Activated CD4-positive, alpha-beta T cell treated with anti-CD3 and anti-CD28 coated beads for 1 hour (primary cell): Measurements from ENCODE around the gene SPATA7.
"Not testable (repeated sequence)": the region's sequence is repeated elsewhere in the genome, so short reads cannot be mapped to it uniquely, and the experiment has no call there.

Experiments
- DNase-seq: peaks from one replicate; pipeline ENCODE4 v3.0.0-alpha.2; 2020

The SPATA7 gene, protein sequence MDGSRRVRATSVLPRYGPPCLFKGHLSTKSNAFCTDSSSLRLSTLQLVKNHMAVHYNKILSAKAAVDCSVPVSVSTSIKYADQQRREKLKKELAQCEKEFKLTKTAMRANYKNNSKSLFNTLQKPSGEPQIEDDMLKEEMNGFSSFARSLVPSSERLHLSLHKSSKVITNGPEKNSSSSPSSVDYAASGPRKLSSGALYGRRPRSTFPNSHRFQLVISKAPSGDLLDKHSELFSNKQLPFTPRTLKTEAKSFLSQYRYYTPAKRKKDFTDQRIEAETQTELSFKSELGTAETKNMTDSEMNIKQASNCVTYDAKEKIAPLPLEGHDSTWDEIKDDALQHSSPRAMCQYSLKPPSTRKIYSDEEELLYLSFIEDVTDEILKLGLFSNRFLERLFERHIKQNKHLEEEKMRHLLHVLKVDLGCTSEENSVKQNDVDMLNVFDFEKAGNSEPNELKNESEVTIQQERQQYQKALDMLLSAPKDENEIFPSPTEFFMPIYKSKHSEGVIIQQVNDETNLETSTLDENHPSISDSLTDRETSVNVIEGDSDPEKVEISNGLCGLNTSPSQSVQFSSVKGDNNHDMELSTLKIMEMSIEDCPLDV

DNA sequence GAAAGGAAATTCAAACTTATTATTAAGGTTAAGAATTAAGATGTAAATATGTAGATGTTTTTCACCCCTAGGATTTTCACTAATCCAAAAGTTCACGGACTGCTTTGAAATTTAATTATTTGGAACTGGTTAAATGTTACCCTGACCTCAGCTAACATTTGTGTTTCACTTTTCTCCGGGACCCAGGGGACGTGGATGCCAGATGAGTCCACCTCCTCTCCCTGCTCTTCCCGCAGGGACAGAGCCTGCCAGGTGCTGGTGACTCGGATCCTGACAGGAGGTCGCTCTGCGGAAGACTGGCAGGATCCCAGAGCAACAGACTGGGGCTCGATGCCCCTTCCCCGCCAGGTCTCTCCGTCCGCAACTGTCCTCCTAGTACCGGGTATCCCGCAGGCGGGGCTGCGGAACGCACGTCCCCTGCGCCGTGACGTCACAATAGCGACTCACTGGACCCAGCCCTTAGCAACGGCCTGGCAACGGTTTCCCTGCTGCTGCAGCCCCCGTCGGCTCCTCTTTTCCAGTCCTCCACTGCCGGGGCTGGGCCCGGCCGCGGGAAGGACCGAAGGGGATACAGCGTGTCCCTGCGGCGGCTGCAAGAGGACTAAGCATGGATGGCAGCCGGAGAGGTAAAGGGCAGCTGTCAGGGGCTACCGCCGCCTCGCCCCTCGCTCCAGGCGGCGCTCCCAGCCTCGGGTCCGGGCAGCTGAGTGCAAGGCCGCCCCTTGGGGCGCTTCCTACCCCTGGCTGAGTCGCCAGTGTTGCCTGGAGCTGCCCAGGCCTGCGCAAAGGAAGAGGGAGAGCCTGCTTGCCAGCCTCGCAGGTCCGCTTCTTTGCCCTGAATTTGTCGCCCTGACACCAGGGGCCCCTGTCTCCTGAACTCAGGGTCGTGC lies at the start of gene SPATA7:
Gene SPATA7 (plus strand): TSS at position 446 of the 890 bp plus-strand sequence. CDS start 162 bp downstream, at position 608.
- DNase-seq, result peak; percentile 71

DNA sequence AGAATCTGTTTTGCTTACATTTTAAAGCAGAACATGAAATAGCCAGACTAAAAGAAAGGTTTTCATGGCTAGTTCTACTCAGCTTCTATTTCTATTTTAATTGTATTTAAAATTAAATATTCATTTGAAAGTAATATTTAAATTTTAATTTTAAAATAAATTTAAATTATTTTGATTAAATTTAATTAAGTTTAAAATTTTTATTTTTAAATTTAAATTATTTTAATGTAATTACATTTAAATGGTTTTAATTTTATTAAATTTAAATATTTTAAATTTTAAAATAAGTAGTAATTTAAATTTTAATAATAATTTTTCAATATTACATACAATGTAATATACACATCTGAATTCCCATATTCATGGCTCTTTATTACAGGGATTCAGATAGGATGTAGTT lies 45.1 kb upstream of the SPATA7 start:
- no peak for DNase-seq

DNA sequence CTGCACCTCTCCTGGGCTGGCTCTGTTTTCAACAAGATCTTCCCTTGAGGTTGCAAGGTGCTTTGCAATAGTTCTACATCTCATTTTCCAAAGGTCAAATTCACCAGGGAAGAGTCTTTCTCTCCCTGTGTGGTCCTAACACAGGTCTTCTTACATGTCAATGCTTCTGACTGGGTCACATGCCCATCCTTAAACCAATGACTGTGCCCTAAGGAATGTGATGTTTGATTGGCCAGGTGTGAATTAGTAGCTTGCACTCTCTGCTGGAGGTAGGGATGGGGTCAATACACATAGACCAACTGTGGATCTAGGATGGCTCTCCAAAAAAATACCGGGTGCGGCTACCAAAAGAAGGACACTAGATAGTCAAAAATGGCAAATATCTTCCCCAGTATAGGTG lies 42.5 kb upstream of the SPATA7 start:
- DNase-seq, result no peak

- no peak for DNase-seq
Observed at GRCh38 chr14:88346048-88346639, 39.3 kb upstream of the SPATA7 start.

- DNase-seq, result no peak
Observed at GRCh38 chr14:88348546-88348945, 36.9 kb upstream of the SPATA7 start.

GRCh38 chr14:88351966-88352691 lies 33.3 kb upstream of the SPATA7 start:
- no peak for DNase-seq

DNA sequence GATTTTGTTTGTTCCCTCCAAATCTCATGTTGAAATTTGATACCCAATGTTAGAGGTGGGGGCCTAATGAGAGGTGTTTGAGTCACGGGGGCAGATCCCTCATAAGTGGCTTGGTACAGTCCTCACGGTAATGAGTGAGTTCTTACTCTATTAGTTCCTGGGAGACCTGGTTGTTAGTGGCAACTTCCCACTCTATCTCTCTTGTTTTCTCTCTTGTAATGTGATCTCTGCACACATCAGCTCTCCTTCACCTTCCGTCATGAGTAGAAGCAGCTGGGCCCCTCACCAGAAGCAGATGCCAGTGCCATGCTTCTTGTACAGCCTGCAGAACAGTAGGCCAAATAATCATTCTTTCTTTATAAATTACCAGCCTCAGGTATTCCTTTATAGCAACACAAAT lies 32.8 kb upstream of the SPATA7 start:
- DNase-seq, result no peak

- no peak for DNase-seq
Observed at GRCh38 chr14:88354358-88354757, 31.1 kb upstream of the SPATA7 start.

DNA sequence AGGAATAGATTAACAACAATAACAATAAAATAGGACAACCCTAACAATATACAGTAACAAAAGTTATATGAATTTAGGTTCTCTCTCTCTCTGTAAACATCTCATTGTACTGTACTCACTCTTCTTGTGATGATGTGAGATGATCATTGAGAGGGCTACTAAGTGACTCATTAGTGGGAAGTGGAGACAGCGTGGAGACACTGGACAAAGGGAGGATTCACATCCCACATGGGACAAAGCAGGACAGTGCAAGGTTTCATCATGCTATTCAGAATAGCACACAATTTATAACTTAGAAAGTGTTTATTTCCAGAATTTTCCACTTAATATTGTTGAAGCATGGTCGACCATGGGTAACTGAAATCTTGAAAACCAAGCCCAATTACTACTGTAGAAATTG lies 26.0 kb upstream of the SPATA7 start:
- DNase-seq, result no peak

- DNase-seq, result no peak
Observed at GRCh38 chr14:88363644-88364043, 21.8 kb upstream of the SPATA7 start.

DNA sequence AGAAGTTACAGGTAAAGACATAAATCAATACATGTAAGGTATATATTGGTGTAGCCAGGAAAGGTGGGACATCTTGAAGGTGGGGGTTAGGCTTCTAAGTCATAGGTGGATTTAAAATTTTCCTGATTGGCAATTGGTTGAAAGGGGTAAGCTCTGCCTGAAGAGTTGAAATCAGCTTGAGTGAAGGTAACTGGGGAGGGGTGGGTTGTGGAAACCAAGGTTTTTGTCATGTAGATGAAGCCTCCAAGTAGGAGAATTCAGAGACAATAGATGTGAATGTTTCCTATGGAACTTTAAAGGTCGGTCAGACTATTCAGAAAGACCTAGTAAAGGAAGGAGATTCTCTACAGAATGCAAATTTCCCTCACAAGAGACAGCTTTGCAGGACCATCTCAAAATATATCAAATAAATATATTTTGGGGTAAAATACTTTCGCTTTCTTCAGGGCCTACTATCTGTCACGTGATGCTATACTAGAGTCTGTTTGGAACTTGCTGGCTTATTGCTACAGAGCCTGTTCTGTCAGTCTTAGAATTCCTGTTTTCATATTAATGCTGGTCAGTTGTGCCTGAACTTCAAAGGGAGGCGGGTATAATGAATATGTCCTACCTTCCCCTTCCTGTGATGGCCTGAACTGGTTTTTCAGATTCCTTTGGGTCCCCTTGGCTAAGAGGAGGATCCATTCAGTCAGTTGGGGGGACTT lies 20.6 kb upstream of the SPATA7 start:
- DNase-seq, result no peak

DNA sequence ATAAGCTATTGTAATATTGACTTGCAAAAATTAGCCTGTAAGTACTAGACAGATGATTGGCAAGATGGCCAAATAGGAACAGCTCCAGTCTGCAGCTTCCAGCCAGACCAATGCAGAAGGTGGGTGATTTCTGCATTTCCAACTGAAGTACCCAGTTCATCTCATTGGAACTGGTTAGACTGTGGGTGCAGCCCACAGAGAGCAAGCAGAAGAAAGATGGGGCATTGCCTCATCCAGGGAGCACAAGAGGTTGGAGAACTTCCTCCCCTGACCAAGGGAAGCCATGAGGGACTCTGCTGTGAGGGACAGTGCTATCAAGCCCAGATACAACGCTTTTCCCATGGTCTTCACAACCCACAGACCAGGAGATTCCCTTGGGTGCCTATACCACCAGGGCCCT lies 16.0 kb upstream of the SPATA7 start:
- no peak for DNase-seq

DNA sequence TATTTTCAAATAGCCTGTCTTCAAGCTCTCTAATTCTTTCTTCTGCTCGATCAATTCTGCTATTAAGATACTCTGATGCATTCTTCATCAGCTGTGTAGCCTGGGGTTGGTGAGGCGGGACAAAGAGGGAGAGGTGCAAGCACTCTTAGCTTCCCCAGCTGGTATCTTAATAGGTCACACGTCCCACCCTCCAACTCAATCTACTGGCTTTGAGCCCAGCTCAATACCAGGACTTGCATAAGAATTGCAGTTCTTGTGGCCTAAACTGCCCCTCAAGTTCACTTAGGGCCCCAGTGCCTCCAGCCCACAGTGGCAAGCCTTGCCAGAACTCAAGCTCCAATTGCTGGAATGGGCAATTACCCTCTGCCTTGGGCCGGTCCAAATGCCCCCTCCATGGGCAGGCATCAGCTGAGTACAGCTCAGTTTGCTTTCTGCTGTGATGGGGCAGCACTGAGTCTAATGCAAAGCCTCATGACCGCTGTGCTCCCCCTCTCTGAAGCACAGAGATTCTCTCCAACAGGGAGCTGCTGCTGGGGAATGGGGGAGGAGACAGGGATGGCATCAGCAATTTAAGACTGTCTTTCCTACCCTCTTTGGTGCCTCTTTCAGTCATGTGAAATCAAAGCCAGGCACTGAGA lies 5.6 kb upstream of the SPATA7 start:
- no peak for DNase-seq

DNA sequence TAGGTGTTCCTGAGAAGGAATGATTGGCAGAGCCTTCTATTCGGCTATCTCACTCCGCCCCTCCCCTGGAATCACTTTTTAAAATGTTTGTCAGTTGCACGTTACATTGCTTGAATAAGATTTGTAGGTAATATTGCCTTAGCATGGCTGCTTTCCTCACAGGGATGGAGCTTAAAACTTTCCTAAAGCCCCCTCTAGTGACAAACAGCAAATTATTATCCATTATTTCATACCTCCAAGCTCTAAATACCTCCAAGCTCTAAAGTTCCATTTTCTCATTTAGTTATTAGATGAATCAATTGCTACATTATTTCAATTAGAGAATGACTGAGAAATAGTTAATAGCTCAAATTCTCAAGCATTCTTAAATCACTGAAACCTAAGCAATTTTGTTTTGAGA lies 5.1 kb upstream of the SPATA7 start:
- DNase-seq, result no peak

DNA sequence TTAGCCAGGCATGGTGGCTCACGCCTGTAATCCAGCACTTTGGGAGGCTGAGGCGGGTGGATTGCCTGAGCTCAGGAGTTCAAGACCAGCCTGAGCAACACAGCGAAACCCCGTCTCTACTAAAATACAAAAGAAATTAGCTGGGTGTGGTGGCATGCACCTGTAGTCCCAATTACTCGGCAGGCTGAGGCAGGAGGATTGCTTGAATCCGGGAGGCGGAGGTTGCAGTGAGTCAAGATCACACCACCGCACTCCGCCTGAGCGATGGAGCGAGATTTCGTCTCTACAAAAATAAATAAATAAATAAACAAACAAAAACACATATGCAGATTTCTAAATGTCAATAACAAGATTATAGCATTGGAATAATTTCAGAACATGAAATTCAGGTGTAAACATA lies 3.8 kb upstream of the SPATA7 start:
- not testable (repeated sequence) for DNase-seq

DNA sequence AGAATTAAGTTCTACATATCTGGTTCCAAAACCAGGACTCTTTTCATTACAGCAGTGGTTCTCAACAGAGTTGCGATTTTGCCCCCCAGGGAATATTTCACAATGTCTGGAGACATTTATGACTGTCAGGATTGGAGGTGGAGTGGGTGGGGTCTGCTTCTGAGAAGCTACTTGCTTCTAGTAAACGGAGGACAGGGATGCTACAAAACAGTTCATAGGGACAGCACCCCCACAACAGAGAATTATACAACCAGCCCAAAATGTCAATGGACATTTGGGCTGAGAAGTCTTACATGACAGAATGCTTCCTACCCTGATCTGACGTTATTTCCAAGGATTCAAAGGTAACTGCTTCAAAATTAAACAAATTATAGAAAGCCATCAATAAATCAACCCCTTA lies 739 bp upstream of the SPATA7 start:
- no peak for DNase-seq

DNA sequence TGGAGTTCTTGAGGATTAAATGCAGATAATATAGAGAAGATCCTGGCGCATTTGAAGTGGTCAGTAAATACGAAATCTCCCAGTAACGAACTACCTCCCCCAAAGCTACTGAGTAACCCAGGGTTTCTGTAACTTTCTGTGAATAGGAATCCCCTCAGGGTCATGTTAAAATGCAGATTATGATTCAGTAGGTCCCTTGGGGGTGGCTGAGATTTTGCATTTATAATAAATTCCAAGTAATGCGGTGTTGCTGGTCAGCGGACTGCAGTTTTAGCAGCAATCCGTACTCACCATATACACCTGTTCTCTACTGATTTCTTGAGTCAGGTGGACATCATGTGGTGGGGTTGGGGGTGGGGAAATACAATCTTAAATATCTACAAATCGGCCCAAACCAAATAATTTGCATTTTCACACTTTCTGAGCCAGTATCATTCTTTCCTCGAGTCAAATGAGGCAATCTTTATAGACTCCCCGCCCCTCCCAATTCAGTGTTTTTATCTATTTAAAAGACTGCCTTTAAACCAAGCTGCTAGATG lies 868 bp downstream of the SPATA7 start:
- no peak for DNase-seq

DNA sequence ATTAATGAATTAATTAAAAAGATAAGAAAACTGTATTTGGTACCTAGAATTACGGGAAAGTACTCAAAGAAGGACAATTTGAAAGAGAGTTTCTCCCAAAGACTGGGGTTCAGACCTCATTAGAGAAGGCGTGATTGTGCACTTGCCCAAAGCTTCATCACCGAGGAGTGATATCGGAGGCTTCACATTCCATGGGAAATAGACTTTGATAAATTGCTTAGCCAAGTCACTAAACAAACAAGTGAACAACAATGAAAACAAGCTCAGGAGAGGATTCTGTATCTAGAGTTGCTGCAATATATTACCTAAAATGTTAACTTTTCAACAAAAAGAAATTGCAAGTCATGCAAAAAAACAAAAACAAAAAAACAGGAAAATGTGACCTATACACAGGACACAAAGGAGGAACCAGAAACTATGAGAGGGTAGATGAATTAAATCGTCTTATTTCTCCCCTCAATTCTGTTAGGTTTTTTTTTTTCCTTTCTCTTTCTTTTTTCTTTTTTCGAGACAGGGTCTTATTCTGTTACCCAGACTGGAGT lies 3.4 kb downstream of the SPATA7 start:
- no peak for DNase-seq

DNA sequence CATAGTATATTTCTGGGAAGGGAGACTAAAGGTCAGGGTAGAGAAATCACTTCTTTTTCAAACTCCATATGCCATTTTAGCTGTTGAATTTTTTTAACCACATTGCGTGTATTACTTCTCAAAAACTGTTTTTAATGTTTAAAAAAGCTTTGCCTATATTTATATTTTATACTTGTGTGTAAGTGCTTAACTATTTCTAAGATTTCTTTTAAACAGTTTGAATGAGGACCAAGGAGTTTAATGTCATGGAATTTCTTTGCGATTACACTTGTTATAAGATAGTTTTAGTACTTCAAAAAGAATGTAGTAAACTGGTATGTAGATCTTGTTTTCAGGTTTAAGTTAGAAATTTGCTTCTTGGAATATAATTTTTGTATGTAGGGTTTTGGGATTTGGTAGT lies 7.2 kb downstream of the SPATA7 start:
- DNase-seq, result no peak

GRCh38 chr14:88411039-88411438 lies 25.6 kb downstream of the SPATA7 start:
- DNase-seq, result no peak

DNA sequence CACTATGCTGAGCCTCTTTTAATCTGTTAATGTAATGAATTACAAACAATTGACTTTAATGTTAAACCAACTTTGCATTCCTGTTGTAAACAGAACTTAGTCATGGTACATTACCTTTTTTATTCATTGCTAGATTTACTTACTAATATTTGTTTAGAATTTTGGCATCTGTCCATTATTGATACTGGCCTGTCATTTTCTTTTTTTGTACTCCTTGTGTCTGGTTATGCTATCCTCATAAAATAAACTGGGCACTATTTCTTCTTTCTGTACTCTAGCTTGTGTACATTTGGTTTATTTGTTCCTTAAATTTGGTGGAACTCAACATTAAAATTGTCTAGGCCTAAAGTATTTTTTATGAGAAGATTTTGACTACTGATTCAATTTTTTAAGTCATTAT lies 32.1 kb downstream of the SPATA7 start:
- no peak for DNase-seq
